NAMALWA (cell line): ENCODE measurements around the gene RAB11A.

ENCODE experiments used
- DNase-seq: peaks from one replicate; pipeline ENCODE4 v3.0.0-alpha.2; 2015; ENCODE audit warnings: low spot score

Gene RAB11A

DNA sequence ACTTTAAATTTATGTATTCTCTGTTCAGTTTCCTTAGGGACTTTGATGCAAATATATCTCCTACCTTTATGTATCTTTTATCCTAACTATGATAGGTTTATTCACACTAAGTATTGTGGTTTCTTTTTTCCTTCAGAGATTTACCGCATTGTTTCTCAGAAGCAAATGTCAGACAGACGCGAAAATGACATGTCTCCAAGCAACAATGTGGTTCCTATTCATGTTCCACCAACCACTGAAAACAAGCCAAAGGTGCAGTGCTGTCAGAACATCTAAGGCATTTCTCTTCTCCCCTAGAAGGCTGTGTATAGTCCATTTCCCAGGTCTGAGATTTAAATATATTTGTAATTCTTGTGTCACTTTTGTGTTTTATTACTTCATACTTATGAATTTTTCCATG lies 18.3 kb downstream of the RAB11A start:
- no peak for DNase-seq

DNA sequence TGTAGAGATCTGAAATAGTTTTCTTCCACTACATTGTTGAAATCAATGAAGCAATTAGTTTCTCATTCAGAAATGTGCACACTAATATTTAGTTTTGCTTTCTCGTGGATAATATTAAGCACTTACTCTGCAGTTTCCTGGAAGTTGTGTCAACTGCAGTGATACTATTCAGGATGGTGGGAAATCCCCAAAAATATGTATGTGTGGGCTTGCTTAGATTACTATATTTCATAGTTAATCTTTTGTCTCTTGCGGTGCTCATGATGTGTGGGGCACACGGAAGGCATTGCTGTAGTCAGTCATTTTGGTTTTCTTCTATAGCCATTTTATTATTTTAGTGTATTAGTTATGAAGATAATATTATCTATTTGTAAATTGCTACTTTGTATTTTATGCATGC lies 19.7 kb downstream of the RAB11A start:
- DNase-seq = no peak

DNA sequence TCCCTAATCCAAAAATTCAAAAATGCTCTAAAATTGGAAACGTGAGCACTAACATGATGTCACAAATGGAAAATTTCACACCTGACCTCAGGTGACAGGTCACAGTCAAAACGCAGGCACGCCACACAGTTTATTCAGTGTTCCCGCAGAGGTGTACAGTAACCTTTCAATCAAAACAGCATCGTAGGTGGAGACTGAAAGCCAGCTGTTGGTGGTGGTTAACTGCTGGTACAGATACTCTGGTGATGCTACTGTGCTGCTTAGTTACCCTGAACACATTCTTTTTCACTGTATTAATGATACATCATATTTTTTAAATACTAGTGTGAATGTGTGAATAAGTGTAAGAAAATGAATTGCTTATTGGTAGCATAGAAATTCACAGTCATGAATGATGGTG lies 23.8 kb downstream of the RAB11A start:
- no peak for DNase-seq

DNA sequence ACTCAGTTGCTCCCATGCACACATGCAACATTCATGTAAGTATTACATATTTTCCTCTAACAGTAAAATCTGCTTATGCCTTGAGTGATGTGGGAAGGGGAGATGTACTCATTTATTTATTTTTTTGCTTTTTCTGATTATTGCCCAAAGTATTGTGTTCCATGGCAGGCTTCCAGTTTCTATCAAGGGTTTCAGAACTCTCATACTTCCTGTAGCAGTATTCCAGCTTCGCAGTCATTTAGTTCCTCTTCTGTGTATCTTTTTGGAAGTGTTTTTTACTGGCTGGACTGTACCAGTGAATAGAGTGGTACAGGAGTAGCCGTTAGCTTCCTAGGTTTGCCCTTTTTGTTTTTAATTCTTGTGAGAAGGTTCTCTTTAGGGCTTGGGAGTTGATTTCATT lies 26.9 kb downstream of the RAB11A start:
- no peak for DNase-seq

DNA sequence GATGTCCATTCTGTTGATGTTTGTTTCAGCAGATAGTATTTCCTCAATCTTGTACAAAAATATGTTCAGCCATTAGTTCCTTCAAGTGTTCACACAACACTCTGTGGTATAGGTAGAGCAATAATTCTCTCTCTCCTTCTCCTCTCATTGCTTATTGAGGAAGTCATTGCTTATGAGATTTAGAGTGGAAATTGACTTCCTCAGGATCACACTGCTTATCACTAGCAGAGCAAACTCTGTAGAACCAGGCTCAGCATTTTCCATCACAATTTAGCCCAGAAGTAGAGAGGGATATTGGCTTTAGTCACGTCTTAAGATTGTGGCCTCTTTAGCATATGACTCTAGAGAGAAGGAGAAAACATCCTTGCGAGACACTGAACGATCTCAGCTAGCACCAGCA lies 31.2 kb downstream of the RAB11A start:
- no peak for DNase-seq

DNA sequence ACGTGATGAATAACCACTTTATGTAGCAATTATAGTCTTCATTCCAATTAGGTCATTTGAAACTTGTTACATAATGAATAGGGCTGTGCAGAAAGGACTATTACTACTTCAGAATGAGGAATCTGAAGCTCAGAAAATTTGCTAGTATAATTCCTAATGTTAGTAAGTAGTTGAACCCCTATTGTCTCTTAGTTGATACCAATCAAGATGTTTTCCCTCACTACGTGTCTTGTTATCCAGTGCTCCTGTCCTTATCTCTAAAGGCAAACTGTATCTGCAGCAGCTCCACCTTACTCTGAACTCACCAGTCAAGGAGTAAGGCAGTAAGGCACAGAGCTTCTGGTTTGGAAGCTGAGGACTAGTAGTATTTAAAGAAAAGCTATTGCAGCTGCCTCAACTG lies 32.0 kb downstream of the RAB11A start:
- DNase-seq = no peak

DNA sequence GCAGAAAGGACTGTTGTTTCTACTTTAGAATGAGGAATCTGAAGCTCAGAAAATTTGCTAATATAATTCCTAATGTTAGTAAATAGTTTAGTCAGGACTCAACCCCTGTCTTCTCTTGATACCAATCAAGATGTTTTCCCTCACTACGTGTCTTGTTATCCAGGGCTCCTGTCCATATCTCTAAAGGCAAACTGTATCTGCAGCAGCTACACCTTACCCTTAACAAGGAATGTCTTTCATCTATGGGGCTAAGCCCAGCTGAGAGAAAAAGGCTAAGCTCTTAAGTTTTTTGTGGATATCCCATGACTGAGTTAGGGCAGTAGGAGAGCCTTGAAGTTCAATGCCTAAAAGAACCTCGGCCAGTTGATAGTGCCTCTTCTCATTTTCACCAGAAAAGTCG lies 32.5 kb downstream of the RAB11A start:
- no peak for DNase-seq

DNA sequence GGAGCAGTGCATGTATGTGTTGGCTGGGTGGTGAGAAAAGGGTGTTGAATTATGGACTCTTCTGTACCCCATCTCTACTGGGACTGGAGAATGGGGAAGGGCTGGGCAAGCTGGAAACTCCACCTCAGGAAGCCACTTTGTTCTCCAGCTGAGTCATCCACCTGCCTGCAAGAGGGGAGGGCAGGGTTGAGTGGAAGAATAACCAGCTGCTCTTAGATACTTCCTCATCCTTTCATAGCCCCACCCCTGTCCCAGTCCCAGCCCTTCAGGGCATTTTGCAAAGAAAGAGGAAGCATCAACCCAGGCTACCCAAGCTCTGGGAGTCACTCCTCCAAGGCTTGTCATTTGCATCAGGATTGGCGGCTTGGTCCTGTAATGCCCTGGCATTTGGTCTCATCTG lies 33.1 kb downstream of the RAB11A start:
- DNase-seq = peak; percentile 81

DNA sequence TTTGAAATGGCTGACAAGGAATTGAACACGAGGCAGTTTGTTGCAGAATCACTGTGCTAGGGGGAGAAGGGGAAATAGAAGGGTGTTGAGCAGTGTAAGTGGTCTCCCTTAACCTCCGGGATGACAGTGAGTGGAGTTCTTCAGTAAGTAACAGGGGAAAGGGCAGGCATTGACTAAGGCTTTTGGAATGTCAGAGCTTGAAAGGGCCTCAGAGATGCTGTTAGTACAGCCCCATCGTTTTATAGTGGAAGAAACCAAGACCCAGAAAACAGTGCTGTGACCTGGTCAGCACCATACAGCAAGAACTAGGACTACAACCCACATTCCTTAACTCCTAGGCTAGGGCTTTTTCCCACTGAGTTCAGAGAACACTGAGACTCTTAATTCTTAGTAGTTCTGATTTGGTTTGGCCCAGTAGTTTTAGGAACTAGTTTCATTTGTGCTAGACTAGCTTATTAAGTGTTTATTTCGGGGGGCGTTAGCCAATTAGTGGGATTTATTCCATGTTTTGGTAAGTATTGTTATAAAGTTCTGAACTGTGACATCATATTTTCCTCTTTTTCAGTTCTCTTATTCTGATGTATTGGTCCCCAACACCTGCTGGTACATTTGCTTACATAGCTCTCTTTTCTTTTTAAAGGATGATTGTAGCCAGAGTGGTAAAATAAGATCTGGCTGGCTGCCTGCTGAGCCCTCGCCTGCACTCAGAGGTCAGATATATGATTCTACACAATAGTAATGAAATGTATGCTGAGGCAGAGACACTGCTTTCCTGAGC lies 34.2 kb downstream of the RAB11A start:
- DNase-seq = no peak

DNA sequence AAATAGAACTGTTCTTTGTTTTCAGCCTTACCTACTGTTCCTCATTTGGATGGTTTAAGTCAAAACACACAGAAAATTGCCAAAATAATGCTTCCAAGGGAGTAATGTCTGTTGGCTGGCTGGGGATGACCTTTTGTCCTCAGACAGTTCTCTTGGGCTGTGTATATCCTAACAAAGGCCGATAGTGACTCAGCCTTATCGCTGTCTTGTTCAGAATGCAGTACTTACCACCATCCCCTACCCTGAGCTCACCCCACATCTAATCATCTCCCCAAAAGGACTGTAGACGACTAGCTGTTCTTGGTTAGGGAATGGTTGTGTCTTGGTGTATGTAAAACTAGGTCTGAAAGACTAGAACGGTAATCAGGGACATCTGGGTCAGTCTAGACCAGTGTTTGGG lies 35.0 kb downstream of the RAB11A start:
- no peak for DNase-seq

DNA sequence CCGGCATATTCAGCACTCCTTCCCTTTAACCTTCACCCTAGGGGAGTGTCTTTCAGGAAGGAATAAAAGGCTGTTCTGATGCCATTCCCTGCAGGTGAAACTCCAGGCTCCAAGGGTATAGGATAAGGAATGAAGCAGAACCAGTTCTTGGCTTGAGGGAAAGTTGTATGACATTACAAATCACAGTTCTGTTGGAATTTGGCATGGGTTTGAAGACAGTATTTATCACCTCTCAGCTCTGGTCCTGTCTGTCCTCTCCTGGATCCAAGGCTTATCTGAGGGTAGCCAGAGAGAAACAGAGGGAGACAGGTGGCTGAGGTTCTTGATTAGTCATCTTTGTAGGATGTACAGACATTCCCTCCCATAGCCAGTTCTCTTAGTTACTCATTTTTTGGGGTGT lies 37.1 kb downstream of the RAB11A start:
- no peak for DNase-seq

DNA sequence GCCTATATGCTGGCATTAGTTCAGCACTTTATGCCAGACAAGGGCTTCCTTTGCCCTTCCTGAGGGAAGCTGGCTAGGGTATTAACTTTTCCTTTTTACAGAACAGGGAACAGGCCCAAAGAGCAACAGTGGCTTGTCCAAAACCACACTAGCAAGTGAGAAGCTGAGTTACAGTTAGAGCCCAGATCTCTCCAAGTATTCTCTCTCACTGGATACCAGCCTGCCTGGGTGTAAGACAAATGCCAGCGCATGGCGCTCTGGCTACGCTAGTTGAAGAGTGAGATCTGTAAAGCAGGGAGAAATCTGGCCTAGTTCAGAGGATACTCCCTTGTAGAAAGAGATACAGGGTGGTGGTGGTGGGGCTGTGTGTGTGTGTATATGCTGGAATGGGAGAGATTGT lies 38.4 kb downstream of the RAB11A start:
- DNase-seq = no peak

DNA sequence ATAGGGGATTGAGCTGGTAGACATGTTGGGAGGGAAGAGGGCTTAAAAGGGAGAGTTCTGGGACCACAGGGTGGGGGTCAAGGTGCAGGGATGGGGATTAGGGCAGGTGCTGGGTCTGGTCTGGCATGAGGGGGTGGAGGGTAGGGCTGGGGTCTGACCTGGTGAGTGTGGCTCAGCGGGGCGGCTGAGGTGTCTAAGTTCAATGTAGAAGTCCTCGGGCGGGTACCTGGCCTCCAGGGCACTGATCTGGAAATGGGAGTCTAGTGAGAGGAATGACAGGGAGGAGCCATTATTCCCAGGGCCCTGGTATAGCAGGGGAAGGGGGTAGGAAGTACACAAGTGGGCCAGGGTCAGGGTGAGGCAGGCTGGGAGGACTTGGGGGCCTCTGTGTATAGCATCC lies 39.6 kb downstream of the RAB11A start:
- no peak for DNase-seq

DNA sequence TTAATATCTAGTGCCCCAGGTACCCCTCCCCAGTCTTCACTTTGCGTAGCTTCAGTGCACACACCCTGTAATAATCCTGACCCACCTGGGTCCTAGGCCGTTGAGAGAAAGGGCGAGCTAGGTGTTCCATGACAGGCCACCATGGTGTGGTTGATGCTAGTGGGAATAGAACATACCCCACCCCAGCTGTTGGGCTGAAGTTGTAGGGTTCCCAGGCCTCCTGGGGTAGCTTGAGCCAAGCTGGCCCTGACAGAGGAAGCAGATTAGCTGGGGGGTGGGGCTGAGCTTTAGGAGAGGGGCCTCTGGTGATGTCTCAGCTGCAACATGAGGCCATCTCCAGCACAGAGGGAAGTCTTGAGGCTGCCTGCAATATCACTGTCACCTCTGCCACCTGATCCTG lies 40.5 kb downstream of the RAB11A start:
- no peak for DNase-seq

DNA sequence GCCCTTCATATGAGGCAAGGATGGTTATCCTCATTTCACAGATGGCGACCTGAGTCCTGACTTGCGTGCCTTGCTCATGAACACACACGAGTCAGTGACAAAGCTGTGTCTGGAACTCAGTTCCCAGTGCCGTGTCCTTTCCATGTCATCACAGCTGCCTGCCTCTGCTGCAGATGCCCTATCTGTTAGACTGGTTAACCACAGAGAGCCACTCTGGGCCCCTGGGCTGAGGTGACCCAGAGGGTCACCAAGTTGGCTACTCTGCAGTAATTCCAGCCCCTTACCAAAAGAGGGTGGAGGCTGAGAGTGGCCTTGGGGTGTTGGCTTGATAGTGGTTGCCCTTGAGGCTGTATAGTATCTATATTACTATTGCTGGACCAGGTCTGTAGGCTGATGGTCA lies 41.0 kb downstream of the RAB11A start:
- no peak for DNase-seq

DNA sequence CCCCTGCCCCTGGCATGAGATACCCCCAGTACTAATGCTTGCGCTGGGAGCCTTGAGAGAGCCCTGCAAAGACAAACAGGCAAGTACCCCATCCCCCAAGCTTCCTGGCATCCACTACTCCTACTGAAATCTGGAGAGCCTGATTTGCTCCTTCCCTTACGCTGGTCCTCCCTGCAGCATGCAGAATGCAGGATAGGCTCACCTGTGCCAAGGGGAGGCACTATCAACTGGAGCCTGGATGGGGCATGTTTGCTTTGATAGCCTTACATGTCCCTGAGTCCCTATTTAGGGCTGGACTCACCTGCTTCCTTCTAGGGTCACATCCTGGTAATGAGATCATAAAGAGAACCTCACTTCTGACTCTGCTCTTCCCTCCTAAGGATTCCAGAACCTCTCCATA lies 42.9 kb downstream of the RAB11A start:
- no peak for DNase-seq

DNA sequence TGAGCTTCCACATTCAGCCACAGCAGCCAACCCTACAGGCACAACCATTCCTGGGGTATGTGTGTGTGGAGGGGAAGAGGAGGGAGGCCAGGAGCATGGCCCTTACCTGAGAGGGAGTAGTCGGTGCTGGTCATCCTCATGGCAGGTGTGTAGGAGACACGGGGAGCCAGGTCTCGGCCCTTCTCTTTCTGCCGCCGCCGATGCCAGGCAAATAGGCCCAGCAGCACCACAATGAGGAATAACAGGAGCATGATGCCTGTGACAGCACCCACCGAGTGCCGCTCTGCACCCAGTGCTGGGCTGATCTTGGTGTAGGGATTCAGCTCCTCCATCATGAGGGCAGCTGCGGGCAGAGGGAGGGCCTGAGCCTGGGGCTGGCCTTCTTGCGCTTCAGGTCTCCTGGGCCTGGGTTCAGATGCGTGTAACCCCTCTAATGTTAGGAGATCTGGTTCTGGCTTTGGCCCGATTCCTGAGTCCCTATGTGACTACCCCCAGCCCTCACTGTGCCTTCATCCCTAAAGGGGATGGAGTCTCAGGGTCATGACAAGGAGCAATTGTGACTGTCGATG lies 44.4 kb downstream of the RAB11A start:
- DNase-seq = no peak

DNA sequence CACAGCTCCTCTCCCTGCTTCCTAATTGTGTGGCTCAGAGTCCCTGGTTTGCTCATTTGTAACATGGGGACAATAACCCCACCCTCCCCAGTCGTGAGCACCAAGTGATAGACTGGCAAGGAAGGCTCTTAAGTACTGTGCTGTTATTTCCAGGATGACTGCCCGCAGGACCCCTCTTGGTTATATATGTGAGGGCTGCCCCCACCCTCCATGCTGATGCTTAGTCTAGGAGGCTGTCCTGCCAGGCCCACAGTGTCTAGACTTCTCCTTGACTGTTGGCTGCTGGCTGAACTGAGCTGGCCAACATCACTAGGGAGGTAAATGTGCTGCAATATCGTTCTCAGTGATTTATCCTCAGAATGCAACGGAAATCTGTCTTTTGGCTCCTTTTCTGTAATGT lies 45.1 kb downstream of the RAB11A start:
- no peak for DNase-seq

DNA sequence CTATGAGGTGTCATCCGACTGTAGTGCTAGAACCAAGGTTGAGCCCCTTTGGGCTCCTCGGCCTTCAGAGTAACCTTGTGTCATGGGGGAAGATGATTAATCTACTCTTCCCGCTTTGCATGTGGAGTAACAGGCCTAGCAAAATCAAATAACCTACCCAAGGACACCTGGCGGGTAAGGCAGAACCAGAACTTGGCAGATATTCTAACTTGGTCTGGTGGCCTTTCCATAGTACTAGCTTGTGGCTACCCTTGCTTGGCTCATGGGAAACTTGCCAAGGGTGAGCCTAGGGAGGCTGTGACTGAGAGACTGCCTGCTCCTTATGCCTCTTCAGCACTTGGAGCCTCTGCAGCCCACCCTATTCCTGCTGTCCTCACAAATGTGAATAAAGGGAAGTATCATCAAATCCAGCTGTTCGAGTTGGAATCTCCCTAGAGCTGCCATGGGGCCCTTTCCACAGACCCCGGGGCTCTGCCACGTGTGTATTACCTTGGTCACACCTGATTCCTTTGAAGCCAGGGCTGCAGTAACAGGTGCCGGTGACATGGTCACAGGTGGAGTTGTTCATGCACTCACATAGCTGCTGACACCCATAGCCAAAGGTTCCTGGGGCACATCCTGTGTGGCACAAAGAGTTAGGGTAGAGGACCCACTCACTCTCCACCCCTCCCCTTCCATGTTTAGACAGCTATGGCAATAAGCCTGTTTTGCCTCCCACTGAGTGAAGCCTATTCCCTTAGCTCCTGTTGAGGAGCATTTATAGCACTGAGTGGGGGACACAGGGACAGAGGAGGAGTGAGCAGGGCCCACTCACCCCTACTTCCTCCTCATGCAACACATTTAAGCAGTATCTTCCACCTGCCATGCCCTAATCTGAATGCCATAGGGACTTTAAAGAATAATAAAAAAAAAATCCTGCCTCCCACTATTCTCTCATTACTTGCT lies 46.0 kb downstream of the RAB11A start:
- DNase-seq = peak; percentile 50

DNA sequence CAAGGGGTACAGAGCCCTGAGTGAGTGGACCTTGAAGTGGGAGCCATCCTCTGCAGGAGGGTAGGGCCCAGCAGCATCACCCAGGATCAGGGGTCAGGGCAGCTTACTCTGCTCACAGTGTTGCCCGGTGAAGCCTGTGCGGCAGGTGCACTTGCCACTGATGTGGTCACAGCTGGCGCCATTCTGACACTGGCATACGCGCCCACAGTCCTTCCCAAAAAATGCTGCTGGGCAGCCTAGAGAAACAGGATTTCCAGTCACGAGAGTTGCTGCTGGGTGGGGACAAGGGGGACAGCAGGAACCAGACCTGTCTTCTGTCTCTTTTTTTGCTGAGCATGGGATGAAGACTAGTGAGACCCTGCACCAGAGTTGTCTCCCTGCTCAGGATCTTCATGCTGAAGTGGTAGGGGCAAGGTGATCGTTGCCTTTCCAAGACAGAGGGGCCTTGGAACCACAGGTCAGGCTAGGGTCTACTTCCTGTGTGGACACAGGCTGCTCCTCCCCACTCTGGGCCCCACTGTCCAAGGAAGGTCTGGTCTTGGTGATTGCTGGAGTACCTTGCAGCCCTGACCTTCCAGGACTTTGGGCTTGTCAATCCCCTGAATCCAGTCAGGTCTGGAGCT lies 46.9 kb downstream of the RAB11A start:
- DNase-seq = peak; percentile 45

DNA sequence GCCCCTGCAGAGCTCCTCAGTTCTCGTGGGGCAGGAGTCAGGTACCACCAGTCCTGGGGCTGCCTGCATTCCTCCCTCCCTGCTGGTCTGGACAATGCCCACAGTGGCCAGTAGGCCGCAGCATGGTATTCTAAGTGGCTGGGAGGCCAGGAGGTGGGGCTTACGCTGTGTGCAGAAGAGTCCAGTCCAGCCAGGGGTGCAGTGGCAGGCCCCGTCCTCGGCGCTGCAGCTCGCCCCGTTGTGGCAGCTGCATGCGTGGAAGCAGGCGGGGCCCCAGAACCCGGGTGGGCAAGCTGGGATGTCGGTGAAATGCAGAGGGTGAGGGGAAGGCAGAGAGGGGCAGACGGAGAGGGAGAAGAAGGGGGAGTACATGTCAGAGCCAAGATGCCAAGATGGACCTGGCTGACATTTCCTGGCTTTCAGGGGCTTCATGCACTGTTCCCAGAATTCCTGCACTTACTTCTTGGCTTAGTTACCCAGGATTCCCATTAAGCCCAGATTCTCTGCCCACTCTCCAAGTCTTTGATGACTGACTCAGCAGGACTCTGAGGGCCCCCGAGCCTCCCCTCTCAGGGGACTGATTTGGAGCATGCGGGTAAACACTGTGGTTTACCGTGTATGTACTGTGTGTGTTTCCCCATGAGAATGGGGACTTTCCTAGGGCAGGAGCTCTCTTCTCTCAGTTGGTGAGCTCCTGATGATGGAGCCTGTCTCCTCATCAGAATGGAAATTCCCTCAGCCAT lies 47.5 kb downstream of the RAB11A start:
- peak; percentile 84 for DNase-seq

DNA sequence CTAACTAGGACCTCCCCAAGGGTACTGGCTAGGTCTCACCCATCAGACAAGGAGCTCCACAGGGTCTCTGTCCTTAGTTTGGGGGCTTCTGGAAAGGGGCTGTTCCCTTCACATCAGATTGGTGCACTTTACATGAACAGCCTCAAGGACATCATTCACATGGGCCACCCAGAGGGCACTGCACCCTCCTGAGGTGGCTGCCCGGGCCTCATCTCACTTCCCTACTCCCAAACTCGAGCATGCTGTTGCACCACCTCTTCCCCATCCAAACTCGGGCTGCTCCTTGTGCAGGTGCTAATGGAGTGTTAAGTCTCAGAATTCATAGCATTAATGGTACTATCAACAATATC lies 48.1 kb downstream of the RAB11A start:
- no peak for DNase-seq
